GM19240 (cell line): ENCODE data around the gene TBX19.

Experiments
- DNase-seq: peaks from one replicate; pipeline ENCODE4 v3.0.0; 2011; ENCODE audit warnings: low spot score; ENCODE audit not compliant: insufficient read length

The TBX19 gene

GRCh38 chr1:168280296-168280927 is at the start of gene TBX19:
TSS of gene TBX19 (plus strand) at chr1:168280877. CDS start at chr1:168281091, 214 bp downstream.
- no peak for DNase-seq

- DNase-seq: peak; percentile 41
These were observed 45.7 kb upstream of the TBX19 start for GRCh38 chr1:168234846-168235547.

DNA sequence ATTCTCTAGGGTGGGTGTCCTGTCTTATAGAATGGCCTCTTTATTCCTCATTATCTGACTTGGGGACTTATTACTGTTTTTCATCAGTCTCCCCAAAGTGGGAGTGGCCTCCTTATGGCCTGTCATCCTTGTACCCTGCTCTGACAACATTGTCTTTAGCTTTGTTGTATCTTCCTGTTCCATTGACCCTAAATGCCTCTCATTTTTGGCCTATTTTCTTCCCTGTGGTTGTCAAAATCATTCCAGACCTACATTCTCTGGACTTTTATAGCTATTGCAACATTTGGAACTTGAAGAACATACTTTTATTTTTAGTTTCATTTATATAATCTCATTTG is 45.2 kb upstream of the TBX19 start:
- DNase-seq: no peak

- no peak for DNase-seq
These were observed 44.7 kb upstream of the TBX19 start for GRCh38 chr1:168235937-168236336.

DNA sequence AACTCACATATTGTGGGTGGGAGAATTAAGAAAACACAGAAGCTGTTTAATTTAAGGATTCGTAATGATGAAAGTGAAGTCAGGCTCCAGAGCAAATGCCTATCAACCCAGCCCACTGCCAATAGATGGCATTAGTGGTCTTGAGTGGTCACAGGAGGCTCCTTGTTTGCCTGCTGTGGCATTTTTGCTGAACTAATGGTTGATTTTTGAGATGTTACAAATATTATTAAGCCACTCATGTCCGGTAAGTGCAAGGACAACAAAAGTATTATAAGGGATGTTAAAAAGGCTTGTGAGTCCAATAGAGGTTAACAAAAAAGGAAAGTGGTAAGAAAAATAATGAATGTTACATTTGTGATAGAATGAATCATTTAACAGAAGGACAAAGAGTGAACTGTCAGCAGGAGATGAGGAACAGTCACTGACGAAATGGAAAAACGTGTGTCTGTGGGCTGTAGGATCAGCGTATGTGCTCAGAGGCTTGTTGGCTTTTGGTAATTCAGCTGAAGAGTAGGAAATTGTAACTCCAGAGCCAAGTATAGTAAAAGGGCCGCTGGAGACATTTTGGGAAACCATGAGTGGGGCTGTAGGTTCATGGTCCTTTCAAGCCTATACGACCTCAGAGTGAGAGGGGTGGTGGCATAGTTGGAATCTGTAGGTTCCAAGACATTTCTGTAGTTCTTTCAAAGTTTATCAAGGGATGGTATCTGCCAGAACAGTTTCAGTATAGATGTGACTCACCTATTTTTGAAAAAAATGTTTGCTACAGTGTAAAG is 43.7 kb upstream of the TBX19 start:
- no peak for DNase-seq

- no peak for DNase-seq
These were observed 37.5 kb upstream of the TBX19 start for GRCh38 chr1:168243198-168243597.

- DNase-seq: no peak
These were observed 37.0 kb upstream of the TBX19 start for GRCh38 chr1:168243636-168244212.

GRCh38 chr1:168245042-168245441 is 35.6 kb upstream of the TBX19 start:
- DNase-seq: no peak

DNA sequence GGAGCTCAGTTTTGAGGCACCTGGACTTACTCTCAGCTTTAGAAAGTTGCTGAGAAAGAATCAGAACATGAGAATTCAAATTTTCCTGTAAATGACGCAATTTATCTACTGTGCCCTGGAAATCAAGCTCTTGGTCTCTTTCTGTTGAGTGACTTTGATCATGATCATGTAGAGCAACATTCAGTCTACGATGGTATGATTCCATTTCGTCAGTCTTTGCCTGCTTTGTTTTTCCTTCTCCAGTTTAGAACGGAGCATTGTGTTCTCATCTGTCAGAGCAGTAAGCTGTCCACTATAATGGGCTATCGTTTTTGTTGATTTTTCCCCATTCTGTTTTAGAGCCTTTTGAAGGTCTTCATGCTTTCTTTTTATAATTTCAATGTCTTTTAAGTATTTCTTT is 34.2 kb upstream of the TBX19 start:
- no peak for DNase-seq

GRCh38 chr1:168252204-168252733 is 28.4 kb upstream of the TBX19 start:
- no peak for DNase-seq

DNA sequence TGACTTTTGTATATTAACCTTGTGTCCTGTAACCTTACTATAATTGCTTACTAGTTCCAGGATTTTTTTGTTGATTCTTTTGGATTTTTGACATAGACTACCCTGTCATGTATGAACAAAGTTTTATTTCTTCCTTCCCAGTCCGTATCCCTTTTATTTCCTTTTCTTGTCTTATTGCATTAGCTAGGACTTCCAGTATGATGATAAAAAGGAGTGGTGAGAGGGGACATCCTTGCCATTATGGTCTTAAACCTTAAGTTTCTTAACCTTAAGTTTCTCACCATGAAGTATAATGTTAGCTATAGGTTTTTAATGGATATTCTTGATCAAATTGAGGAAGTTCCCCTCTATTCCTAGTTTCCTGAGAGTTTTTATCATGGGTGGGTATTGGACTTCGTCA is 24.5 kb upstream of the TBX19 start:
- DNase-seq: no peak

DNA sequence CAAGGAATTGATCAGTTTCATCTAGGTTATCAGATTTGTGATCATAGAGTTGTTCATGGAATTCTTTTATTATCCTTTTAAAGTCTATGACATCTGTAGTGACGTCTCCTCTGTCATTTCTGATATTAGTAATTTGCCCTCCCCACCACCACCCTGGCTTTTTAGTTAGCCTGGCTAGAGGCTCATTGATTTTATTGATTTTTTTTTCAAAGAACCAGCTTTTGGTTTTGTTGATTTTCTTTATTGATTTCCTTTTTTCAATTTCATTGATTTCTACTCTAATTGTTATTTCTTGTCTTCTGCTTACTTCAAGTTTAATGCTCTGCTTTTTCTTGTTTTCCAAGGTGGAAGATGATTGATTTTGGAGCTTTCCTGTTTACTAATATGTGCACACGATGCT is 23.3 kb upstream of the TBX19 start:
- DNase-seq: no peak

- DNase-seq: no peak
These were observed 21.1 kb upstream of the TBX19 start for GRCh38 chr1:168259567-168259966.

DNA sequence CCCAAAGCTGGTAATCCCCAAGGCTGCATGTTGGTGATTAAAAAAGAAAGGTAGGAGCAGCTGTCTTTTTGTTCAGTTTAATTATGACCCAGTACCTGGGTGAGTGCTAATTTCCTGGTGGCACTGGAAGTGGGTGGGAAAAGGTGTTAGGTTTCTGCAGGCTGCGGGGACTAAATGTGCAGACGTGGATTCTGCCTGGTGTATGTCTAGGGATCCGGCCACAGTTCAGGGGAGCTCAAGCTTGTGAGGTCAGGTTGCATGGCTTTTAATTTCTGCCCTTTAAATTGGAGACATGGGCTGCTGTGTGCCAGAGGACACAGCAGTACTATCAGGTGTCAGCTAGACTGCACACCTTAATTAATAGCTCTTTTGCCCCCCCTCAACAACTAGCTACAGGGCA is 20.3 kb upstream of the TBX19 start:
- DNase-seq: no peak

DNA sequence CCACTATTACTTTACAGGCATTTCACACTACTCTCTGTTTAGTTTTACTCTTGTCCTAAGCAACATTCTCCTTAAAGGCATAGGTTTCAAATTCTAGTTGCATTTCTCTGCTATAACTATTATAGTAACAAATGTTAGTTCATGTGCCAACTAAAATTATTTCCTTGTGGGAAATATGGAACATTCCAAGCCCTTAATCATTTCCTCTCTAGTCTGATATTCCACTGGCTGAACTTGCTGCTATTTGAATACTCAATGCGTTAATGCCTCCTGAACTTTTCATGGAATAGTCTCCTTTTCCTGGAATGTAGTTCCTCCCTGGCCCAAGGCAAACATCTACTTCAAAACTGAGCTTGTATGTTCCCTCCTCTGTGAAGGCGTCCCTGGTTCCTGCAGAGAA is 19.3 kb upstream of the TBX19 start:
- DNase-seq: no peak

DNA sequence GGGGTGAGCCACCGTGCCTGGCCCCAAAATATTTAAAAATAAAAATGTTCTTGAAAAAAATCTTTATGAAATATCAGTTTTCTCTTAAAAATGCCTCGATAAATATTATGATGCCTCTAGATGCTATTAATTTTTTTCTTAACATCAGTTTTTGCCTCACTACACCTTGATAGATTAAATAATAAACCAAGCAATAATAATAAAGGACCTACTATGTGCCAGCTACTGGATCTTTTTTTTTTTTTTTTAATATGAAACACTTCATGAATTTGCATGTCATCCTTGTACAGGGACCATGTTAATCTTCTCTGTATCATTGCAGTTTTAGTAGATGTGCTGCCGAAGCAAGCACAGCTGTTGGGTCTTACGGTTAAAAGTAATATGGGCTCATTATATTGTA is 17.5 kb upstream of the TBX19 start:
- no peak for DNase-seq

GRCh38 chr1:168264296-168264695 is 16.4 kb upstream of the TBX19 start:
- DNase-seq: no peak

DNA sequence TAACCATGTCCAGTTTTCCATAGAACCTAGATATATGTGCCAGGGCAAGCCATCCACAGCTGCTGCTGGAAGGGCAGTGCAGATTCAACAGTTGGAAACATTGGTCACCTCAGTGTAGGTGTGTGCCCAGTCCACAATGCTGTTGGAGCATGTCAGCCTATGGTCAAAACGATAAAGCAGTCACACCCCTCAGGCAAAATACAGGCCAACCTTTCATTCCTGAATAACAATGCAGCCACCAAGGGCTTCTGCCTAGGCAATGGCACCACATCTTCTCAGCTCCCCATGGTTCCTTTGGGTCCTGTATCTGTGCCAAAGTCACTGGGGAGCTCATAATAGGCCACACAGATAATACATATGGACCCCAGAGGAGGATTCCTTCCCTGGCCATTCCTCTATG is 15.1 kb upstream of the TBX19 start:
- DNase-seq: no peak

GRCh38 chr1:168266644-168267186 is 14.0 kb upstream of the TBX19 start:
- no peak for DNase-seq

GRCh38 chr1:168271636-168272035 is 9.0 kb upstream of the TBX19 start:
- DNase-seq: no peak

DNA sequence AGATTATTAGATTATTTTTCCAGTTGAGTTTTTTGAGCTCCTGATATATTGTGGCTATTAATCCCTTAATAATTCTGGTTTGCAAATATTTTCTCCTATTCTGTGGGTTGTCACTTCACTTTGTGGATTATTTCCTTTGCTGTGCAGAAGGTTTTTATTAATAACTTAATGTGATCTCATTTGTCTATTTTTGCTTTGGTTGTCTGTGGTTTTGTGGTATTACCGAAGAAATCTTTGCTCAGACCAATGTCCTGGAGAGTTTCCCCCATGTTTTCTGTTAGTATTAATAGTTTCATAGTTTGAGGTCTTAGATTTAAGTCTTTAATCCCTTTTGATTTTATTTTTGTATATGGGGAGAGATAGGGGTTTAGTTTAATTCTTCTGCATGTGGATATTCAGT is 7.1 kb upstream of the TBX19 start:
- DNase-seq: no peak

- no peak for DNase-seq
These were observed 1.4 kb upstream of the TBX19 start for GRCh38 chr1:168279253-168279652.
